ENCODE data around the gene SPTLC1.
"Not testable (repeated sequence)": the region's sequence is repeated elsewhere in the genome, so short reads cannot be mapped to it uniquely, and the experiment has no call there.

The SPTLC1 gene

DNA sequence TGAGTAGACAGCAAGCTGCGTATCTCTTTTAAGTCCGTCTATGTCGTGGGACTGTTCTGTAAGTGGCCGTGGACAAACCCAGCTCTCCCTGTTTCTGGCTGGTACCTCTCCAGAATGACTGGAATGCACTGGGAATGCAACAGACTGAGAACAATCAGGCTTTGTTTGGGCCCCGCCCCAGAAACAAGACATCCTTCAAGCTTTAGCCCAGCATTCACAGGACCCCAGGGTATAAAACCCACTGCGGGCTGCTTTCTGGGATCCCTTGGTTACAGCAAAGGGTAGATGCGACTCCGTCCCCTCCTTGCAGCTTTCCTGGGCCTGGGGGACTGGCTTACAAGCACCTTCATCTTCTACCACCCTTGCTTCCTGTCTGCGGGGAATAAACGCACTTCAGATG is 45.6 kb upstream of the SPTLC1 start:
- H3K9ac ChIP-seq = no peak overlapping the region
- no peaks in the 10 kb centered on the region for H3K27me3 ChIP-seq (ENCODE audit: control insufficient read depth, insufficient read depth, low read length)
- H3K36me3 ChIP-seq (ENCODE audit: control insufficient read depth, insufficient read depth, low read length) = no peaks in the 10 kb centered on the region
- H3K27ac ChIP-seq = no peak overlapping the region
- no peak overlapping the region for H3K4me3 ChIP-seq (ENCODE audit: low read depth, low read length)
- no peaks in the 10 kb centered on the region for H3K79me2 ChIP-seq
- no peak overlapping the region for H3K4me2 ChIP-seq (ENCODE audit: low read length)
- no peak overlapping the region for H2AFZ ChIP-seq
- TF ChIP-seq, protein P1, sequence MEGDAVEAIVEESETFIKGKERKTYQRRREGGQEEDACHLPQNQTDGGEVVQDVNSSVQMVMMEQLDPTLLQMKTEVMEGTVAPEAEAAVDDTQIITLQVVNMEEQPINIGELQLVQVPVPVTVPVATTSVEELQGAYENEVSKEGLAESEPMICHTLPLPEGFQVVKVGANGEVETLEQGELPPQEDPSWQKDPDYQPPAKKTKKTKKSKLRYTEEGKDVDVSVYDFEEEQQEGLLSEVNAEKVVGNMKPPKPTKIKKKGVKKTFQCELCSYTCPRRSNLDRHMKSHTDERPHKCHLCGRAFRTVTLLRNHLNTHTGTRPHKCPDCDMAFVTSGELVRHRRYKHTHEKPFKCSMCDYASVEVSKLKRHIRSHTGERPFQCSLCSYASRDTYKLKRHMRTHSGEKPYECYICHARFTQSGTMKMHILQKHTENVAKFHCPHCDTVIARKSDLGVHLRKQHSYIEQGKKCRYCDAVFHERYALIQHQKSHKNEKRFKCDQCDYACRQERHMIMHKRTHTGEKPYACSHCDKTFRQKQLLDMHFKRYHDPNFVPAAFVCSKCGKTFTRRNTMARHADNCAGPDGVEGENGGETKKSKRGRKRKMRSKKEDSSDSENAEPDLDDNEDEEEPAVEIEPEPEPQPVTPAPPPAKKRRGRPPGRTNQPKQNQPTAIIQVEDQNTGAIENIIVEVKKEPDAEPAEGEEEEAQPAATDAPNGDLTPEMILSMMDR (IDR thresholded peaks at IDR 0.05) = no peak
- H3K4me1 ChIP-seq = no peaks in the 10 kb centered on the region
- H3K9me3 ChIP-seq (ENCODE audit: control insufficient read depth, low read length) = no peaks in the 10 kb centered on the region

DNA sequence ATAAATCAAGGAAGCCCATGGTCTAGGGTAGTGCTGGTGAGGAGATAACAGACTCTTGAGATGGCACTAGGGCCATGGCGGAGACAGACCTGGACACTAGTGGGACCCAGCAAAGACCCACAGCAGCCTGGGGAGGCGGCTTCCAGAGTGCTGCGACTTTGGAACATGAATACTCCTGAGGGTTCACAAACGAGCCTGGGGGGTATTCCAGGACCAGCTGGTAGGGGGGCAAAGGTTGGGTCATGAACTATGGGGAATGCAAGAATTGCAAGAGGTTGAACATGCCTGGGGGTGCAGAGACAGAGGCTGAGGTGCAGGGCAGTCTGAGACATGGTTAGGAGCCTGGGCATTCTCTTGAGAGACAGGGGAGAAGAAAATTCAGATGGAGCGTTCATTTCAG is 43.8 kb upstream of the SPTLC1 start:
- TF ChIP-seq, protein P1 (IDR thresholded peaks at IDR 0.05) = no peak
- H3K9ac ChIP-seq = no peak overlapping the region
- H3K36me3 ChIP-seq (ENCODE audit: control insufficient read depth, insufficient read depth, low read length) = no peaks in the 10 kb centered on the region
- H3K9me3 ChIP-seq (ENCODE audit: control insufficient read depth, low read length) = no peaks in the 10 kb centered on the region
- H3K27me3 ChIP-seq (ENCODE audit: control insufficient read depth, insufficient read depth, low read length) = no peaks in the 10 kb centered on the region
- no peak overlapping the region for H3K4me2 ChIP-seq (ENCODE audit: low read length)
- no peaks in the 10 kb centered on the region for H3K79me2 ChIP-seq
- no peaks in the 10 kb centered on the region for H3K4me1 ChIP-seq
- H2AFZ ChIP-seq = no peak overlapping the region
- H3K4me3 ChIP-seq (ENCODE audit: low read depth, low read length) = no peak overlapping the region
- H3K27ac ChIP-seq = no peak overlapping the region

DNA sequence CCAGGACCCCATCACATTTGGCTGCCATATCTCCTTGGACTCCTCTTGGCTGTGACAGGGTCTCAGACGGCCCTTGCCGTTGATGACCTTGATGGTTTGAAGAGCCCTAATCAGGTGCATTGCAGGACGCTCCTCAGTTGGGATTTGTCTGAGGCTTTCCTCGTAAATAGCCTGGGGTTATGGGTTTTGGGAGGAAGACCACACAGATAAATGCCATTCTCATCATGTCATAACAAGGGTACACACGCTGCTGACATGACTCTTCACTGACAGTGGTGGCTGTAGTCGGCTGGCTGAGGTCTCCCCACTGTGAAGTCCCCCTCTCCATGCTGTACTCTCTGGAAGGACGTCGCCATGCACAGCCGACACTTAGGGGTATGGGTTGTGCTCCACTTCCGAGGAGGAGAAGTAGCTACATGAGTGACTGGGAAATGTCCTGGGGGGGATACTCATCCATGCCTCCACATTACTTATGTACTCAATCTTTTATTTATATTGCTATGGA is 42.9 kb upstream of the SPTLC1 start:
- H3K9me3 ChIP-seq (ENCODE audit: control insufficient read depth, low read length) = no peaks in the 10 kb centered on the region
- H3K27ac ChIP-seq = no peak overlapping the region
- H3K79me2 ChIP-seq = no peaks in the 10 kb centered on the region
- TF ChIP-seq, protein P1 (IDR thresholded peaks at IDR 0.05) = no peak
- no peaks in the 10 kb centered on the region for H3K4me1 ChIP-seq
- H3K4me3 ChIP-seq (ENCODE audit: low read depth, low read length) = no peak overlapping the region
- no peaks in the 10 kb centered on the region for H3K27me3 ChIP-seq (ENCODE audit: control insufficient read depth, insufficient read depth, low read length)
- no peaks in the 10 kb centered on the region for H3K36me3 ChIP-seq (ENCODE audit: control insufficient read depth, insufficient read depth, low read length)
- no peak overlapping the region for H2AFZ ChIP-seq
- no peak overlapping the region for H3K9ac ChIP-seq
- no peak overlapping the region for H3K4me2 ChIP-seq (ENCODE audit: low read length)

DNA sequence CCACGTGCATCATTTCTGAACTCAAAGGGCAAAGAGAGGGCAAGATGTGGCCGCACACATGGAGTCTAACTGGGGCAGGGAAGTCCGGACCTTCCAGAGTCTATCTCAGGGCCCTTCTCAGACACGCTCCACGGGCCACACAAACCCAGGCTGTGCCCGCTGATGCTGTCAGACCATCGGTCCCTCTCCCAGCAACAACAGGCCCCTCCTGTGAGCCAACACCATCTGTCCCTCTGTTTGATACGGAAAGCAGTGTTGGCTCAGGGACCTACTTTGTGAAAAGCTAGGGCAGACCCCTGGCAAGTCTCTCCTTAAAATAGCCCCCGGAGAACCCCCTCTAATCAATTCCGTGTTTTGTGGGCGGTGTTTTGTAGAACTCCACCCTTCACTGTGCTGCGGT is 40.5 kb upstream of the SPTLC1 start:
- not testable (repeated sequence) for H3K27me3 ChIP-seq (ENCODE audit: control insufficient read depth, insufficient read depth, low read length); H3K27ac ChIP-seq; H3K36me3 ChIP-seq (ENCODE audit: control insufficient read depth, insufficient read depth, low read length); H3K9ac ChIP-seq; H3K79me2 ChIP-seq; H2AFZ ChIP-seq; H3K9me3 ChIP-seq (ENCODE audit: control insufficient read depth, low read length); H3K4me3 ChIP-seq (ENCODE audit: low read depth, low read length); H3K4me1 ChIP-seq; H3K4me2 ChIP-seq (ENCODE audit: low read length)

DNA sequence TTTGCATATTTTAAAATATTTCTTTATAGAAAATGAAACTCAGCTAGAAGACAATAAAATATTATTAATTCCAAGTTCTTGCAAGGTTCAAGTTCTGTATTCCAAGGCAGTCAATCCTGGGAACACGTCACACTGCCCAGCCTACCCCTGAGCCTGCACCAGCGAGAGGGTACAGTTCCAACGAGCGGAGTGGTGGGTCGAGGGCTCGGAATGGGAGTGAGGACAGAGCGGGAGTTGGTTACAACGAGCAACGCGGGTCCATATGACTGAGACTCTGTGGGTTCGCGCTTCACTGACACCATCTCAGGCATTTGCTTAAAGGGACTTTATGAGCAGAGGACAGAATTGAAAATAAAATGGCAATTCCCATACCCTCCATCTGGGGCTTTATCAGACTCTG is 40.0 kb upstream of the SPTLC1 start:
- H3K4me1 ChIP-seq = peaks cover 7% of the 10 kb centered on the region
- H3K9ac ChIP-seq = no peak overlapping the region
- H3K36me3 ChIP-seq (ENCODE audit: control insufficient read depth, insufficient read depth, low read length) = no peaks in the 10 kb centered on the region
- no peak overlapping the region for H3K4me2 ChIP-seq (ENCODE audit: low read length)
- no peak overlapping the region for H3K4me3 ChIP-seq (ENCODE audit: low read depth, low read length)
- H2AFZ ChIP-seq = no peak overlapping the region
- no peak overlapping the region for H3K27ac ChIP-seq
- H3K79me2 ChIP-seq = no peaks in the 10 kb centered on the region
- no peaks in the 10 kb centered on the region for H3K27me3 ChIP-seq (ENCODE audit: control insufficient read depth, insufficient read depth, low read length)
- H3K9me3 ChIP-seq (ENCODE audit: control insufficient read depth, low read length) = no peaks in the 10 kb centered on the region
- TF ChIP-seq, protein P1 (IDR thresholded peaks at IDR 0.05) = no peak

DNA sequence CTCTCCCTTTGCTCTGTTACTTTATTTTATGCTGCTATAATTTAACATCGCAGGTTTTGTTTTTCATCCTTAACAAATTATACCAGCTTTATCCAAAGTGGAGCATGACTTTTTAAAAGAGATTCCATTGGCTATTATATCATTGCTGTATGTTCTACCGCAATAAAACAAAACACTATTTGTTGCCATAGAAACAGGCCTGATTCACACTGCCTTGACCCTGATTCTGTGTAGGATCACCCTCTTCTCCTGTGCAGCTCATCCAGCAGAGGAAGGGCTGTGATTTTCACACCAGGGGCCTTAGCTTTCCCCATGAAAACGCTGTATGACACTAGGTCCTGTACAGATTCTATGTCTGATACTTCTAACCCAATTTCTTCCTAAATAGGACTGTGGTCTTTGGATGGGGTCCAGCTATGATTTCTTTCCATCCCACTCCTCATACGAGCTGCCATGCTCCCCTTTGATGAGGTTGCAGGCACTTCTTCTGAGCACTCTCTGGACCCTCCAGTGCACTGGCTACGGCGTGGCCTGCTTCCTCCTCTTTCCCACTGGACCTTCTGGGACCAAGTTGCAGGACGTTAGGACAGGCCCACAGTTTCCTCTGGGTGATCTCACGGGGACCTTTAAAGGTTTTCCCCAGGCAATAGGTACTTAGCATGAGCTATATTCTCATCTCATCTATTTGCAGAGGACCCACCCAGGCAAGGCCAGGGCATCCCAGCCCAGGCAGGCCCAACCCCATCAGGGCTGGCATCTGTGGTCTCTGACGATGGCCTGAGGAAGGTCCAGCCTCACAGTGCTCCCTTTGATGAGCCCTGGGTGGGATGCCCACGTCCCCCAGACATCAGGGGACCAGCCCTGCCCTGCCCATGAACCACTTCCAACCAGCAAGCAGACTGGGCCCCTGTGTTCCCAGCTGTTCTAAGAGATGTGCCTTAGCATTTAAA is 38.5 kb upstream of the SPTLC1 start:
- H3K27ac ChIP-seq = not testable (repeated sequence)

More for the DNA sequence above, 38.5 kb upstream of the SPTLC1 start:
- H3K4me2 ChIP-seq (ENCODE audit: low read length); H3K9me3 ChIP-seq (ENCODE audit: control insufficient read depth, low read length); H3K27me3 ChIP-seq (ENCODE audit: control insufficient read depth, insufficient read depth, low read length); H3K4me3 ChIP-seq (ENCODE audit: low read depth, low read length); H3K4me1 ChIP-seq; H3K9ac ChIP-seq; H3K79me2 ChIP-seq; H2AFZ ChIP-seq; H3K36me3 ChIP-seq (ENCODE audit: control insufficient read depth, insufficient read depth, low read length): not testable (repeated sequence)
